DOHH2 (cell line): ENCODE measurements around the gene SPATA13.

Experiments
- H3F3A ChIP-seq: fragments of 200-600 bp; sonication (generic), shearing (Covaris generic); 2 replicates; pipeline ENCODE4 v1.6.0; 2016; ENCODE audit warnings: antibody characterized with exemption, mild to moderate bottlenecking; ENCODE audit not compliant: control insufficient read depth, insufficient read depth
- H3K27ac ChIP-seq: fragments of 200-600 bp; sonication (generic); 2 replicates; pipeline ENCODE4 v1.5.1; 2014; ENCODE audit warnings: low read depth, mild to moderate bottlenecking, low read length, moderate library complexity
- H3K27me3 ChIP-seq: fragments of 200-600 bp; sonication (generic); 2 replicates; pipeline ENCODE4 v1.6.1; 2014; ENCODE audit warnings: mild to moderate bottlenecking, low read length, mixed read lengths; ENCODE audit not compliant: control insufficient read depth
- H3K36me3 ChIP-seq: fragments of 200-600 bp; sonication (generic); 2 replicates; pipeline ENCODE4 v1.6.1; 2014; ENCODE audit warnings: mild to moderate bottlenecking, low read length, moderate library complexity, mixed read lengths; ENCODE audit not compliant: control insufficient read depth
- H3K4me1 ChIP-seq: fragments of 200-600 bp; sonication (generic); 2 replicates; pipeline ENCODE4 v1.6.1; 2014; ENCODE audit warnings: mild to moderate bottlenecking, low read length, mixed read lengths; ENCODE audit not compliant: control insufficient read depth
- H3K4me2 ChIP-seq: fragments of 200-600 bp; sonication (generic); 2 replicates; pipeline ENCODE4 v1.6.0; 2014; ENCODE audit warnings: mild to moderate bottlenecking, low read length, moderate library complexity
- H3K4me3 ChIP-seq: fragments of 200-600 bp; sonication (generic); 2 replicates; pipeline ENCODE4 v1.5.1; 2014; ENCODE audit warnings: mild to moderate bottlenecking, low read length, mixed read lengths
- H3K79me2 ChIP-seq: fragments of 200-600 bp; sonication (generic); 2 replicates; pipeline ENCODE4 v1.6.1; 2014; ENCODE audit warnings: mild to moderate bottlenecking, low read length, mixed read lengths; ENCODE audit not compliant: control insufficient read depth
- H3K9me2 ChIP-seq: fragments of 200-600 bp; sonication (generic); replicated peaks from 2 replicates; pipeline ENCODE4 v1.6.1; 2014; ENCODE audit warnings: mild to moderate bottlenecking, low read length, mixed read lengths; ENCODE audit not compliant: control insufficient read depth
- H3K9me3 ChIP-seq: fragments of 200-600 bp; sonication (generic); 2 replicates; pipeline ENCODE4 v1.6.1; 2014; ENCODE audit warnings: antibody characterized with exemption, low read length, mixed read lengths; ENCODE audit not compliant: control insufficient read depth, insufficient read depth
- H4K20me1 ChIP-seq: fragments of 200-600 bp; sonication (generic); 2 replicates; pipeline ENCODE4 v1.6.0; 2014; ENCODE audit warnings: low read depth, mild to moderate bottlenecking, antibody characterized with exemption, low read length, moderate library complexity; ENCODE audit not compliant: control insufficient read depth, insufficient read depth
- CTCF ChIP-seq: fragments of 200-600 bp; sonication (generic); IDR thresholded peaks from one replicate; pipeline ENCODE4 v1.5.1; 2014; ENCODE audit warnings: antibody characterized with exemption, mild to moderate bottlenecking, low read depth, low read length; ENCODE audit not compliant: poor library complexity, severe bottlenecking
- EZH2phosphoT487 ChIP-seq: fragments of 200-600 bp; sonication (generic); IDR thresholded peaks from 2 replicates; pipeline ENCODE4 v1.6.1; 2017; ENCODE audit warnings: borderline replicate concordance, mild to moderate bottlenecking, antibody characterized with exemption, low read length, moderate library complexity, mixed read lengths

SPATA13 gene

GRCh38 chr13:24179486-24179850 is 18.9 kb downstream of the SPATA13 start:
- H3K79me2 ChIP-seq: peaks cover 80% of the 10 kb centered on the region
- H3F3A ChIP-seq: no peaks in the 10 kb centered on the region
- peaks cover 8% of the 10 kb centered on the region for H3K4me1 ChIP-seq
- H3K36me3 ChIP-seq: 0 out of 2 replicates have a peak, but pooled peaks cover 5% of the 10 kb centered on the region
- no peak overlapping the region for H3K4me2 ChIP-seq
- H3K9me3 ChIP-seq: peaks cover 6% of the 10 kb centered on the region; the same call in 1 of the 2 replicates
- no peaks in the 10 kb centered on the region for H4K20me1 ChIP-seq
- no peaks in the 10 kb centered on the region for H3K9me2 ChIP-seq
- no peak overlapping the region for H3K27ac ChIP-seq
- H3K27me3 ChIP-seq: no peaks in the 10 kb centered on the region
- no peak overlapping the region for H3K4me3 ChIP-seq
- no peak for TF ChIP-seq CTCF
- TF ChIP-seq EZH2phosphoT487: no peak

GRCh38 chr13:24180750-24181377 is 20.3 kb downstream of the SPATA13 start:
- Histone ChIP-seq H3K9me3 (peaks cover 6% of the 10 kb centered on the region; the same call in 1 of the 2 replicates), H3K36me3 (0 out of 2 replicates have a peak, but pooled peaks cover 5% of the 10 kb centered on the region), H3K27me3 (no peaks in the 10 kb centered on the region), H3K4me3 (no peak overlapping the region), H3K9me2 (no peaks in the 10 kb centered on the region), H3K27ac (no peak overlapping the region), H4K20me1 (no peaks in the 10 kb centered on the region), H3F3A (no peaks in the 10 kb centered on the region), H3K4me2 (no peak overlapping the region), H3K4me1 (peaks cover 8% of the 10 kb centered on the region), H3K79me2 (peaks cover 68% of the 10 kb centered on the region)
- TF ChIP-seq CTCF: no peak
- TF ChIP-seq EZH2phosphoT487: no peak

GRCh38 chr13:24181991-24182702 is 21.6 kb downstream of the SPATA13 start:
- no peaks in the 10 kb centered on the region for H3K27me3 ChIP-seq
- no peak overlapping the region for H3K4me3 ChIP-seq
- H3K4me1 ChIP-seq: peaks cover 8% of the 10 kb centered on the region
- H4K20me1 ChIP-seq: no peaks in the 10 kb centered on the region
- H3K4me2 ChIP-seq: no peak overlapping the region
- peaks cover 60% of the 10 kb centered on the region for H3K79me2 ChIP-seq
- no peaks in the 10 kb centered on the region for H3F3A ChIP-seq
- TF ChIP-seq CTCF: no peak
- no peak for TF ChIP-seq EZH2phosphoT487
- H3K9me3 ChIP-seq: peaks cover 6% of the 10 kb centered on the region; the same call in 1 of the 2 replicates
- H3K27ac ChIP-seq: no peak overlapping the region
- H3K36me3 ChIP-seq: 0 out of 2 replicates have a peak, but pooled peaks cover 5% of the 10 kb centered on the region
- no peaks in the 10 kb centered on the region for H3K9me2 ChIP-seq
